Fibroblast of lung (primary cell): ENCODE data around the gene GPC3. TPM values are rescaled to one million over a fixed set of nuclear protein-coding genes. Genes with fewer than 3 reads are reported as not detected.

Experiments
- DNase-seq, 2 donors: peaks; one replicate each; pipeline versions ENCODE4 v3.0.0 to v3.0.0-alpha.2; 2010; ENCODE audit warnings: low read depth in 2 of 2
- H2AFZ ChIP-seq: 2 replicates; pipeline ENCODE4 v1.5.1; 2012; ENCODE audit warnings: low read length, control low read depth, inconsistent platforms
- H3K27ac ChIP-seq: 2 replicates; pipeline ENCODE4 v1.5.1; 2011; ENCODE audit warnings: low read length, control low read depth; ENCODE audit not compliant: insufficient read depth
- H3K27me3 ChIP-seq: 2 replicates; pipeline ENCODE4 v1.5.1; 2011; ENCODE audit warnings: mild to moderate bottlenecking, low read length; ENCODE audit not compliant: control insufficient read depth, insufficient read depth
- H3K36me3 ChIP-seq: 2 replicates; pipeline ENCODE4 v1.5.1; 2011; ENCODE audit warnings: low read length; ENCODE audit not compliant: control insufficient read depth, insufficient read depth
- H3K4me1 ChIP-seq: 2 replicates; pipeline ENCODE4 v1.5.1; 2011; ENCODE audit warnings: low read length; ENCODE audit not compliant: control insufficient read depth, insufficient read depth; ENCODE audit errors: extremely low read depth
- H3K4me2 ChIP-seq: 2 replicates; pipeline ENCODE4 v1.5.1; 2011; ENCODE audit warnings: low read length, control low read depth; ENCODE audit not compliant: insufficient read depth; ENCODE audit errors: extremely low read depth
- H3K4me3 ChIP-seq, 4 experiments: fragments of 200-600 bp in 1 of 4; sonication (generic) in 1 of 4; replicated peaks in 1 of 4; 2 replicates each; pipeline ENCODE4 v1.5.1; 2011 to 2016; ENCODE audit warnings: low read length in 4 of 4, low read depth in 3 of 4, mild to moderate bottlenecking in 3 of 4, control low read depth in 2 of 4, inconsistent platforms in 1 of 4, mixed read lengths in 1 of 4; ENCODE audit not compliant: insufficient read depth in 1 of 4; ENCODE audit errors: control extremely low read depth in 1 of 4
- H3K79me2 ChIP-seq: 2 replicates; pipeline ENCODE4 v1.5.1; 2012; ENCODE audit warnings: mild to moderate bottlenecking, low read length, inconsistent platforms; ENCODE audit not compliant: control insufficient read depth, insufficient read depth
- H3K9ac ChIP-seq: 2 replicates; pipeline ENCODE4 v1.5.1; 2011; ENCODE audit warnings: mild to moderate bottlenecking, low read length, control low read depth; ENCODE audit not compliant: insufficient read depth
- H3K9me3 ChIP-seq: 2 replicates; pipeline ENCODE4 v1.5.1; 2012; ENCODE audit warnings: low read depth, low read length; ENCODE audit not compliant: control insufficient read depth, insufficient read depth
- H4K20me1 ChIP-seq: 2 replicates; pipeline ENCODE4 v1.5.1; 2011; ENCODE audit warnings: low read length; ENCODE audit not compliant: control insufficient read depth, insufficient read depth; ENCODE audit errors: extremely low read depth
- CTCF ChIP-seq, 2 donors: IDR thresholded peaks in 1 of 2; conservative IDR thresholded peaks in 1 of 2; 1 replicate in 1 of 2; 2 replicates in 1 of 2; pipeline ENCODE4 v1.5.1; 2011 to 2012; ENCODE audit warnings: low read length in 2 of 2, control low read depth in 1 of 2, inconsistent platforms in 1 of 2, low read depth in 1 of 2, mild to moderate bottlenecking in 1 of 2
- EZH2 ChIP-seq: IDR thresholded peaks from 2 replicates; pipeline ENCODE4 v1.5.1; 2012; ENCODE audit warnings: low read length, control low read depth, mild to moderate bottlenecking; ENCODE audit errors: missing control alignments
- polyA plus RNA-seq, 2 donors: library from polyadenylated mRNA; depleted of rRNA in 1 of 2; stranded (reverse) in 1 of 2; unstranded in 1 of 2; fragments of >200 nt; gene quantifications; 2 replicates each; pipeline ENCODE4 v1.2.1, GENCODE V29; 2011 to 2012; ENCODE audit warnings: missing spikeins in 1 of 2
- total RNA-seq: library from RNA; depleted of rRNA; stranded (reverse); fragments of >200 nt; gene quantifications from 2 replicates; pipeline ENCODE4 v1.2.1, GENCODE V29; 2014

GPC3 gene
- total and polyA plus RNA-seq, 2 donors (not counting 1 experiment from before 2014, with no cell fraction given): 6.4 to 7.1 TPM

DNA sequence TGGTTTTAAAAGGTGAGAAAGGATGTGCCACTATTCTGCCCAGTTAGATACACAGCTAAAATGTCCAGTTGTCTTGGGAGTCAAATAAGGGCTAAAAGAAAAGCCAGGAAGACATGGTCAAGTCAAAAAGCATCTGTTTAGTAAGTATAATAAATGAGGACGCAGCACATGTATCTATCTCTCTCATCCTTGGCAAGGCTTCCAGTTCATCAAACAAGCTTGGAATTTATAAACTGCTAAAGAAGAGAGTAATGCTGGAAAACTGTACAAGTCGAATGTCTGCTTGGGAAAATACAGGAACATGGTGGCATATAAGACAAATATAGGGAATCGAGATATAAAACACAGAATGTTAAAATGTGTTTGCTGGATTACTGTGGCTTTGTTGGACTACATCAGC is 106.7 kb downstream of the GPC3 start:
- Histone ChIP-seq H2AFZ (no peak overlapping the region), H3K4me2 (no peak overlapping the region), H3K36me3 (no peaks in the 10 kb centered on the region), H3K79me2 (no peaks in the 10 kb centered on the region), H3K9me3 (no peaks in the 10 kb centered on the region), H4K20me1 (no peaks in the 10 kb centered on the region), H3K4me1 (no peaks in the 10 kb centered on the region), H3K4me3 (no peak overlapping the region), H3K9ac (no peak overlapping the region), H3K27me3 (no peaks in the 10 kb centered on the region), H3K27ac (no peak overlapping the region)
- TF ChIP-seq EZH2 (no peak), CTCF (conservative IDR thresholded peaks at IDR 0.05 in 1 of 2, IDR thresholded peaks at IDR 0.05 in 1 of 2; ENCODE audit: low read depth in 1 of 2, low read length in 2 of 2) (no peak)
- DNase-seq: no peak

GRCh38 chrX:133876646-133877045 is 108.7 kb downstream of the GPC3 start:
- no peak for TF ChIP-seq CTCF (conservative IDR thresholded peaks at IDR 0.05 in 1 of 2, IDR thresholded peaks at IDR 0.05 in 1 of 2; ENCODE audit: low read depth in 1 of 2, low read length in 2 of 2)
- no peak for TF ChIP-seq EZH2
- H2AFZ ChIP-seq: no peak overlapping the region

GRCh38 chrX:133869270-133869669 is 116.1 kb downstream of the GPC3 start:
- H3K4me1 ChIP-seq: no peaks in the 10 kb centered on the region
- H3K9me3 ChIP-seq: no peaks in the 10 kb centered on the region
- DNase-seq: no peak
- H3K4me2 ChIP-seq: no peak overlapping the region
- no peaks in the 10 kb centered on the region for H4K20me1 ChIP-seq
- H3K27ac ChIP-seq: no peak overlapping the region
- no peak overlapping the region for H3K9ac ChIP-seq
- TF ChIP-seq CTCF (conservative IDR thresholded peaks at IDR 0.05 in 1 of 2, IDR thresholded peaks at IDR 0.05 in 1 of 2; ENCODE audit: low read depth in 1 of 2, low read length in 2 of 2) (no peak), EZH2 (no peak)
- no peak overlapping the region for H3K4me3 ChIP-seq
- no peaks in the 10 kb centered on the region for H3K36me3 ChIP-seq
- no peak overlapping the region for H2AFZ ChIP-seq
- H3K27me3 ChIP-seq: no peaks in the 10 kb centered on the region
- no peaks in the 10 kb centered on the region for H3K79me2 ChIP-seq

More at GRCh38 chrX:133876646-133877045, 108.7 kb downstream of the GPC3 start:
- H3K9ac ChIP-seq: no peak overlapping the region
- no peak overlapping the region for H3K4me3 ChIP-seq
- no peak overlapping the region for H3K27ac ChIP-seq
- H3K27me3 ChIP-seq: no peaks in the 10 kb centered on the region
- no peaks in the 10 kb centered on the region for H3K79me2 ChIP-seq
- no peaks in the 10 kb centered on the region for H3K4me1 ChIP-seq
- no peak for DNase-seq
- no peaks in the 10 kb centered on the region for H3K36me3 ChIP-seq
- no peak overlapping the region for H3K4me2 ChIP-seq
- H4K20me1 ChIP-seq: no peaks in the 10 kb centered on the region
- H3K9me3 ChIP-seq: no peaks in the 10 kb centered on the region
